ENCODE results near the gene SNED1. TPM values are rescaled to one million over a fixed set of nuclear protein-coding genes. Genes with fewer than 3 reads are reported as not detected.

SNED1 gene
- total RNA-seq, 1 experiment from 2014 or later: 22.0 TPM

DNA sequence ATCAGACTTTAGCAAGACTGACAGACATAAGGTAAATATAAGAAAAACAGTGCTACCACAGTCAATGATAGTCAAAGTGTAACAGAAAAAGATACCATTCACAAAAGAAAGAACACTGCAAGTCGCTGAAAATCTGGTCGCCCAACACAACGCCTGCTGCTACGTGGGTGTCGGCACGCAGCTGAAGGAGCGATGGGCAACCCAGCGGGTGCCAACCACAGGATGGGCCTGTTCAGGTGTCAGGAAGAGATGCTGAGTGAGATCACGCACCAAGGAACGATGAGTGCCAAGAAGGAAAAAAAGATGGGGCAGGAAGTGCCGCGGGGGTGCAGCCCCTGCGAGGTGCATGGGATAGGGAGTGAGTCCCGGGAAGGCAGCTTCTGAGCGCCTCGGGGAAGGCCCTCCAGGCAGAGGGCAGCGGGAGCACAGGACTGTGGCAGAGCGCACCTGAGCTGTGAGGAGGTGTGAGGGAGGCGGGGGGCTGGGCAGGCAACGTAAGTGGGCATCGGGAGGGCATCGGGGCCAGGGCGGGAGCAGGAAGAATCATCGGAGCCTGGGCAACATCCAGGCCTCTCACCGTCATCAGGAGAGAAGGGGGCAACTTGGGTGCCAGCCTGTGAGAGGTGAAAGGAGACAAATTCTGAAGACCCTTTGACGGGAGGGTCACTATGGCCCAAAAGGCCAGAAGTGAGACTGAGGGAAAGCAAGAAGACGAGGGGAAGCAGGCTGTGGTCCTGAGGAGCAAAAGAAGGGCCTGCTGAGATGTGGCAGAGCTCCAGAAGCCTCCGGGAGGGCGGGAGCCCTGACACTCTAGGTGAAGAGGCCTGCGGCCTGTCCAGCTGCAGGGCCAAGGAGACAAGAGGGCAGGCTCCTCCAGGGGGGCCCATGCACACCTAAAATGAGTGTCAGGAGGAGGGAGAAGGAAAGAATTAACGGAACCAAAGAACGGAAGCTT is 118.5 kb downstream of the SNED1 start:
- BruUV-seq (replicated peaks): no TSS peak
- no peak for TF ChIP-seq CTCF (IDR thresholded peaks at IDR 0.05; ENCODE audit: unreplicated experiment)
- H3K4me3 Mint-ChIP-seq (ENCODE audit: unreplicated experiment): no peak overlapping the region
- intact Hi-C loops (cut with micrococcal nuclease): no loop called here
- H3K4me1 Mint-ChIP-seq (ENCODE audit: insufficient read depth, unreplicated experiment): no peaks in the 10 kb centered on the region
- H3K36me3 Mint-ChIP-seq (ENCODE audit: insufficient read depth, unreplicated experiment): peaks cover 9% of the 10 kb centered on the region
- H3K9me3 Mint-ChIP-seq (ENCODE audit: unreplicated experiment): no peaks in the 10 kb centered on the region
- H3K27ac Mint-ChIP-seq (ENCODE audit: low read depth, unreplicated experiment): no peak overlapping the region
- ChIA-PET POLR2A (interaction anchor here (0.7 to 1.0 kb wide), 2 partner anchors 14 to 27 kb away, joined by 3 to 4 read pairs; partner anchors contain the start of gene MTERF4), CTCF (no interaction called here)
- no peaks in the 10 kb centered on the region for H3K27me3 Mint-ChIP-seq (ENCODE audit: insufficient read depth, unreplicated experiment)
- DNase-seq (ENCODE audit: unreplicated experiment): no peak

DNA sequence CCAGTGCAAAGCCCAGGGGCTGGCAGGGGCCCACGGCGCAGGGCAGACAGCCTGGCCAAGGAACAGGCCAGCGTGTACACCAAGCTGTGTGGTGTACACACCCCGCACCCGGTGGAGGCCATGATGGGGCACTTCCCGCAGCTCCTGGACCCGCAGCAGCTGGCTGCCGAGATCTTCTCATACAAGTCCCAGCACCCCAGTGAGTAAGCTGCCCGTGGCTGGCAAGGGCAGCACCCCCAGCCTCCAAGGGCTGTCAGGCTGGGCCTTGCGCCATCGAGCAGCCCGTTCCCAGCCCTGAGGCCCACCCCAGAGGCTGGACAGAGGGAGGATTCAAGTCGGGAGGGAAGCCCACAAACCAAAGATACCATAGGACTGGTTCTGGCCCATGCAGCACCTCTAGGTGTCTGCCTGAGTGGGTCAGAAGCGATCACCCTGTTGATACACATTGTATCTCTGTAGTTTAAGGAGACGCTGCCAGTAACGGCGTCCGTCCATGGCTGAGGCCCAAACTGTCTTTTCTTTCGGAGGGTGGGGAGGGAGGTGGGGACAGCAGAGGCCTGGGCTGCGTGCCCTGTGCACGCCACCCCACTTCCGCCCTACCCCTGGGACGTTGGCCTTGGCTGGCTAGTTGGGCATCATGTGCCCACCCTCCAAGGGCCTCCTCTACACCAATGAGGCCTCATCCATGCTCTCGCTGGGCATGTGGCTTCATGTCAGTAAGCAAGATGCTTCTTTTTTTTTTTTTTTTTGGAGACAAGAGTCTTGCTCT is 120.5 kb downstream of the SNED1 start:
- Mint-ChIP-seq H3K9me3 (ENCODE audit: unreplicated experiment) (no peaks in the 10 kb centered on the region), H3K4me3 (ENCODE audit: unreplicated experiment) (no peak overlapping the region), H3K4me1 (ENCODE audit: insufficient read depth, unreplicated experiment) (no peaks in the 10 kb centered on the region), H3K36me3 (ENCODE audit: insufficient read depth, unreplicated experiment) (peaks cover 4% of the 10 kb centered on the region), H3K27me3 (ENCODE audit: insufficient read depth, unreplicated experiment) (no peaks in the 10 kb centered on the region), H3K27ac (ENCODE audit: low read depth, unreplicated experiment) (no peak overlapping the region)
- intact Hi-C loops (cut with micrococcal nuclease): no loop called here
- no peak for TF ChIP-seq CTCF (IDR thresholded peaks at IDR 0.05; ENCODE audit: unreplicated experiment)
- ChIA-PET CTCF (no interaction called here), POLR2A (no interaction called here)
- no TSS peak for BruUV-seq (replicated peaks)
- no peak for DNase-seq (ENCODE audit: unreplicated experiment)

DNA sequence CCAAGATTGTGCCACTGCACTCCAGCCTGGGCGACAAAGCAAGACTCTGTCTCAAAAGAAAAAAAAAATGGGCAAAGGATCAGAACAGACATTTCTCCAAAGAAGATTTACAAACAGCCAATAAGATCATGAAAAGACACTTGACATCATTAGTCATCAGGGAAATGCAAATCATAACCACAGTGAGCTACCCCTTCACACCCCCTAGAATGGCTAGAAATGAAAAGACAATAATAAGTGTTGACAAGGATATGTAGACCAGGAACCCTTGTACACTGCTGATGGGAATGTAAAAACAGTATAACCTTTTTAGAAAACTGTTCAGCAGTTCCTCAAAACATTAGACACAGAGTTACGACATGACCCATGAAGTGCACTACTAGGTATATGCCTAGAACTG is 122.0 kb downstream of the SNED1 start:
- no peak for TF ChIP-seq CTCF (IDR thresholded peaks at IDR 0.05; ENCODE audit: unreplicated experiment)
- no TSS peak for BruUV-seq (replicated peaks)
- Mint-ChIP-seq H3K9me3 (ENCODE audit: unreplicated experiment) (no peaks in the 10 kb centered on the region), H3K4me3 (ENCODE audit: unreplicated experiment) (no peak overlapping the region), H3K27me3 (ENCODE audit: insufficient read depth, unreplicated experiment) (no peaks in the 10 kb centered on the region), H3K27ac (ENCODE audit: low read depth, unreplicated experiment) (no peak overlapping the region), H3K36me3 (ENCODE audit: insufficient read depth, unreplicated experiment) (no peaks in the 10 kb centered on the region), H3K4me1 (ENCODE audit: insufficient read depth, unreplicated experiment) (no peaks in the 10 kb centered on the region)
- no peak for DNase-seq (ENCODE audit: unreplicated experiment)
- intact Hi-C loops (cut with micrococcal nuclease): no loop called here
- ChIA-PET POLR2A (interaction anchor here (1.3 kb wide), 1 partner anchor 18 kb away, joined by 5 read pairs; the partner anchor contains the start of gene MTERF4), CTCF (no interaction called here)

DNA sequence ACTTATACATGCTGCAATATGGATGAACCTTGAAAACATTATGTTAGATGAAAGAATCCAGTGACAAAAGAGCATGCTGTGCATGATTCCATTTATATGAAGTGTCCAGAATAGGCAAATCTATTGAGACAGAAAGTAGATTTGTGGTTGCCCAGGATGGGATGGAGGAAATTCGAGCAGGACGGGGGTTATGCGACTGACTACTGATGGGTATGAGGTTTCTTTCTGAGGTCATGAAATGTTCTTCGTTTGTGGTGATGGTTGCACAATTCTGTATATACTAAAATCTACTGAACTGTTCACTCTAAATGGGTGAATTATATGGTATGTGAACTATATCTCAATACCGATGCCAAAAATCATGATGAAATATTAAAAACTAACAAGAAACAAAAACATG is 122.6 kb downstream of the SNED1 start:
- CTCF ChIA-PET: no interaction called here

More for the DNA sequence above, 122.6 kb downstream of the SNED1 start:
- intact Hi-C loops (cut with micrococcal nuclease): no loop called here
- Mint-ChIP-seq H3K9me3 (ENCODE audit: unreplicated experiment) (no peaks in the 10 kb centered on the region), H3K27ac (ENCODE audit: low read depth, unreplicated experiment) (no peak overlapping the region), H3K4me1 (ENCODE audit: insufficient read depth, unreplicated experiment) (no peaks in the 10 kb centered on the region), H3K36me3 (ENCODE audit: insufficient read depth, unreplicated experiment) (no peaks in the 10 kb centered on the region), H3K27me3 (ENCODE audit: insufficient read depth, unreplicated experiment) (no peaks in the 10 kb centered on the region), H3K4me3 (ENCODE audit: unreplicated experiment) (no peak overlapping the region)
- no TSS peak for BruUV-seq (replicated peaks)
- POLR2A ChIA-PET: interaction anchor here (1.3 kb wide), 1 partner anchor 19 kb away, joined by 5 read pairs; the partner anchor contains the start of gene MTERF4
- DNase-seq (ENCODE audit: unreplicated experiment): no peak
- no peak for TF ChIP-seq CTCF (IDR thresholded peaks at IDR 0.05; ENCODE audit: unreplicated experiment)

Measured in MCF 10A (cell line).